Thyroid gland (tissue), 4 donors: ENCODE data around the gene KCNAB1. TPM values are rescaled to one million over a fixed set of nuclear protein-coding genes. Genes with fewer than 3 reads are reported as not detected.

ENCODE experiments used
- DNase-seq, 2 donors: peaks; one replicate each; pipeline ENCODE4 v3.0.0-alpha.2; 2019
- H3K27ac ChIP-seq, 3 donors: fragments of 200-600 bp; sonication (generic); 1 replicate in 2 of 3; 2 replicates in 1 of 3; pipeline ENCODE4 v1.5.1; 2016 to 2019; ENCODE audit warnings: mild to moderate bottlenecking in 1 of 3, moderate library complexity in 1 of 3
- H3K27me3 ChIP-seq: fragments of 200-600 bp; sonication (generic); one replicate; pipeline ENCODE4 v1.5.1; 2019
- H3K36me3 ChIP-seq, 2 donors: fragments of 200-600 bp; sonication (generic); one replicate each; pipeline ENCODE4 v1.5.1; 2016 to 2019
- H3K4me1 ChIP-seq, 2 donors: fragments of 200-600 bp; sonication (generic); one replicate each; pipeline ENCODE4 v1.5.1; 2017 to 2019
- H3K4me3 ChIP-seq, 3 donors: fragments of 200-600 bp; sonication (generic); replicated peaks in 1 of 3; 1 replicate in 2 of 3; 2 replicates in 1 of 3; pipeline ENCODE4 v1.5.1; 2016; ENCODE audit warnings: mild to moderate bottlenecking in 1 of 3
- H3K9me3 ChIP-seq: fragments of 200-600 bp; sonication (generic); one replicate; pipeline ENCODE4 v1.5.1; 2017
- CTCF ChIP-seq, 6 experiments: fragments of 200-600 bp in 3 of 6; fragments of 450-650 bp in 3 of 6; sonication (generic) in 3 of 6; IDR thresholded peaks; one replicate each; pipeline ENCODE4 v1.5.1; 2016 to 2019; ENCODE audit warnings: antibody characterized with exemption in 6 of 6, mild to moderate bottlenecking in 2 of 6, inconsistent platforms in 1 of 6, moderate library complexity in 1 of 6
- POLR2A ChIP-seq, 2 donors: fragments of 450-650 bp; IDR thresholded peaks; one replicate each; pipeline ENCODE4 v1.6.1; 2017; ENCODE audit warnings: antibody characterized with exemption in 2 of 2, mild to moderate bottlenecking in 2 of 2, moderate library complexity in 1 of 2
- WGBS, 2 donors: methylation state at CpG; one replicate each; pipeline ENCODE4 v1.1.5; 2017; 5-methylcytosine and 5-hydroxymethylcytosine counted together
- intact Hi-C: fragments of 100-400 bp; cut with DNase I; formaldehyde crosslinking; loops from one replicate; pipeline ENCODE4 v1.15.1; 2023
- total RNA-seq, 4 donors: library from RNA; depleted of rRNA; stranded (reverse); fragments of >200 nt; gene quantifications; one replicate each; pipeline ENCODE4 v1.2.3, GENCODE V29; 2016

Gene KCNAB1
- total RNA-seq, 4 donors from 2014 or later = 19.3 to 26.1 (median 22.9) TPM

- H3K4me1 ChIP-seq = peaks cover 16 to 17% of the 10 kb centered on the region in 2 donors
- H3K36me3 ChIP-seq = no peaks in the 10 kb centered on the region
- no peak for DNase-seq
- H3K27me3 ChIP-seq = no peaks in the 10 kb centered on the region
- H3K4me3 ChIP-seq = no peak overlapping the region
- intact Hi-C loops = no loop called here
- TF ChIP-seq POLR2A (IDR thresholded peaks at IDR 0.05) = no peak
- no peaks in the 10 kb centered on the region for H3K9me3 ChIP-seq
- WGBS, 2 donors = 90 to 96% methylated on average over 1 of the region's 1 CpG
- no peak overlapping the region for H3K27ac ChIP-seq
Measured at GRCh38 chr3:156477323-156477722, 356.9 kb downstream of the KCNAB1 start.

- H3K27me3 ChIP-seq = no peaks in the 10 kb centered on the region
- intact Hi-C loops = no loop called here
- no peak overlapping the region for H3K4me3 ChIP-seq
- H3K36me3 ChIP-seq = no peaks in the 10 kb centered on the region
- WGBS, 2 donors = 88% methylated on average over 2 of the region's 2 CpGs
- H3K9me3 ChIP-seq = no peaks in the 10 kb centered on the region
- no peak for TF ChIP-seq CTCF (IDR thresholded peaks at IDR 0.05)
- H3K4me1 ChIP-seq = peaks cover 12 to 16% of the 10 kb centered on the region in 2 donors
- no peak for DNase-seq
- no peak overlapping the region for H3K27ac ChIP-seq
Measured at GRCh38 chr3:156478891-156479290, 358.5 kb downstream of the KCNAB1 start.

GRCh38 chr3:156479604-156480003, 359.2 kb downstream of the KCNAB1 start:
- H3K4me1 ChIP-seq = peaks cover 18 to 24% of the 10 kb centered on the region in 2 donors
- H3K9me3 ChIP-seq = no peaks in the 10 kb centered on the region
- WGBS, 2 donors = 74 to 80% methylated on average over 1 of the region's 1 CpG
- H3K27ac ChIP-seq = no peak overlapping the region
- H3K36me3 ChIP-seq = no peaks in the 10 kb centered on the region
- intact Hi-C loops = no loop called here
- no peak for DNase-seq
- no peaks in the 10 kb centered on the region for H3K27me3 ChIP-seq
- H3K4me3 ChIP-seq = no peak overlapping the region
- TF ChIP-seq POLR2A (IDR thresholded peaks at IDR 0.05) (no peak), CTCF (IDR thresholded peaks at IDR 0.05) (no peak)

- no peak for DNase-seq
- WGBS, 2 donors = 82 to 93% methylated on average over 2 of the region's 2 CpGs
- Histone ChIP-seq H3K9me3 (no peaks in the 10 kb centered on the region), H3K4me3 (no peak overlapping the region), H3K27me3 (no peaks in the 10 kb centered on the region), H3K36me3 (no peaks in the 10 kb centered on the region), H3K4me1 (peaks cover 18 to 26% of the 10 kb centered on the region in 2 donors), H3K27ac (no peak overlapping the region)
- intact Hi-C loops = no loop called here
- TF ChIP-seq CTCF (IDR thresholded peaks at IDR 0.05) (no peak), POLR2A (IDR thresholded peaks at IDR 0.05) (no peak)
Measured at GRCh38 chr3:156480949-156481348, 360.6 kb downstream of the KCNAB1 start.

GRCh38 chr3:156483002-156483401, 362.6 kb downstream of the KCNAB1 start:
- intact Hi-C loops = no loop called here

More at GRCh38 chr3:156483002-156483401, 362.6 kb downstream of the KCNAB1 start:
- H3K9me3 ChIP-seq = no peaks in the 10 kb centered on the region
- H3K4me1 ChIP-seq = peaks cover 28 to 37% of the 10 kb centered on the region in 2 donors
- TF ChIP-seq CTCF (IDR thresholded peaks at IDR 0.05) (no peak), POLR2A (IDR thresholded peaks at IDR 0.05) (no peak)
- 90 to 99% methylated on average over 3 of the region's 3 CpGs for WGBS, 2 donors
- H3K27ac ChIP-seq = peak overlapping the region in 2 of 3 donors; percentile 67 to 77
- DNase-seq = no peak
- H3K27me3 ChIP-seq = no peaks in the 10 kb centered on the region
- H3K36me3 ChIP-seq = no peaks in the 10 kb centered on the region
- no peak overlapping the region for H3K4me3 ChIP-seq
